HFF-Myc (cell line): Measurements from ENCODE around the gene GNG4.

Experiments used
- DNase-seq: peaks from one replicate; pipeline ENCODE4 v3.0.0-alpha.2; 2011; ENCODE audit warnings: low read depth; ENCODE audit errors: extremely low read depth
- H3K4me3 ChIP-seq: replicated peaks from 2 replicates; pipeline ENCODE4 v1.5.1; 2011; ENCODE audit warnings: low read depth, mild to moderate bottlenecking, control low read depth, low read length
- TF ChIP-seq, protein P1 (sequence below): IDR thresholded peaks from 2 replicates; pipeline ENCODE4 v1.5.1; 2012; ENCODE audit warnings: mild to moderate bottlenecking, low read depth, low read length, control low read depth; ENCODE audit errors: missing control alignments

Gene GNG4

DNA sequence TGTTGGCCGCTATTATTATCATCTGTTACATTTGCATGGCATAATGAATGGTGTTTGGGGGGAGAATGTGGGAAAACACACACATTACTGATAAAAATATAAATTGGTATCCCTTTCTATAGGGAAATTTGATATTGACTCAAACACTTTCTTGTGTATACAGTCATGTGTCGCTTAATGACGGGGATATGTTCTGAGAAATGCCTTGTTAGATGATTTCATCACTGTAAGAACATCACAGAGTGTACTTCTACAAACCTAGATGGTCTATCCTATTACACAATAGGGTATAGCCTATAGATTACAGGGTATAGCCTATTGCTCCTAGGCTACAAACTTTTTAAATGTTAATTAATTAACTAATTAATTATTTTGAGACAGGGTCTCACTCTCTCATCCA lies 78.1 kb downstream of the GNG4 start:
- DNase-seq, result no peak
- TF ChIP-seq, protein P1, sequence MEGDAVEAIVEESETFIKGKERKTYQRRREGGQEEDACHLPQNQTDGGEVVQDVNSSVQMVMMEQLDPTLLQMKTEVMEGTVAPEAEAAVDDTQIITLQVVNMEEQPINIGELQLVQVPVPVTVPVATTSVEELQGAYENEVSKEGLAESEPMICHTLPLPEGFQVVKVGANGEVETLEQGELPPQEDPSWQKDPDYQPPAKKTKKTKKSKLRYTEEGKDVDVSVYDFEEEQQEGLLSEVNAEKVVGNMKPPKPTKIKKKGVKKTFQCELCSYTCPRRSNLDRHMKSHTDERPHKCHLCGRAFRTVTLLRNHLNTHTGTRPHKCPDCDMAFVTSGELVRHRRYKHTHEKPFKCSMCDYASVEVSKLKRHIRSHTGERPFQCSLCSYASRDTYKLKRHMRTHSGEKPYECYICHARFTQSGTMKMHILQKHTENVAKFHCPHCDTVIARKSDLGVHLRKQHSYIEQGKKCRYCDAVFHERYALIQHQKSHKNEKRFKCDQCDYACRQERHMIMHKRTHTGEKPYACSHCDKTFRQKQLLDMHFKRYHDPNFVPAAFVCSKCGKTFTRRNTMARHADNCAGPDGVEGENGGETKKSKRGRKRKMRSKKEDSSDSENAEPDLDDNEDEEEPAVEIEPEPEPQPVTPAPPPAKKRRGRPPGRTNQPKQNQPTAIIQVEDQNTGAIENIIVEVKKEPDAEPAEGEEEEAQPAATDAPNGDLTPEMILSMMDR, result no peak
- H3K4me3 ChIP-seq, result no peak overlapping the region

DNA sequence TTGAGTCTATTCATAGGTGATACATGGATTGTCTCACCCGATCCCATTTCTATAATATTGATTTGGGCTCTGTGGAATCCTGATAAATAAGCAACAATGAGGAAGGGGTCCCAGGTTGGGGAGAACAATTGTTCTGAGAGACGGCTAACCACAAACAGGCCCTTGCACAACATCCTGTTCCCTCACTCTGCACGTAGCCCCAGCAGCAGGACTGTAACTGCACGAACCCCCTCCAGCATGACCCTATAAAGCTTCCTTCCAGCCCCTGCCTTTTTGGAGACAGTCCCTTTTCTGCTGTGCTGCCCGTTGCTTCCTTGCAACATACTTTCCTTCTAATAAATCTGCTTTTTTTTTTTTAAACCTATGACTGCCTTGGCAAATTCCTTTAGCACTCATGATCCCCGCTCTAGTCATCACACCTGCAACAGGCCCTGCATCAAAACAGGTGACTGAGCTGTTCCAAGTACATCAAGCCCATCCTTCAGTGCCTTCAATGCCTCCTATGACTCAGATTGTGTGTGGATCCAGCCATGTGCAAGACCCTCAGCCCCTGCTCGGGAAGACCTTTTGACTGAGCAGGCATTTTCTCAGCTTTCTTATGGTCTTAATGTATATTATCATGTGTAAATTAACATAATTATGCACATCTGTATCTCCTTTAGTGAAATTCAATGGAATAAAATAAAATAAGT lies 81.6 kb downstream of the GNG4 start:
- DNase-seq, result no peak
- no peak overlapping the region for H3K4me3 ChIP-seq
- TF ChIP-seq, protein P1, result no peak

DNA sequence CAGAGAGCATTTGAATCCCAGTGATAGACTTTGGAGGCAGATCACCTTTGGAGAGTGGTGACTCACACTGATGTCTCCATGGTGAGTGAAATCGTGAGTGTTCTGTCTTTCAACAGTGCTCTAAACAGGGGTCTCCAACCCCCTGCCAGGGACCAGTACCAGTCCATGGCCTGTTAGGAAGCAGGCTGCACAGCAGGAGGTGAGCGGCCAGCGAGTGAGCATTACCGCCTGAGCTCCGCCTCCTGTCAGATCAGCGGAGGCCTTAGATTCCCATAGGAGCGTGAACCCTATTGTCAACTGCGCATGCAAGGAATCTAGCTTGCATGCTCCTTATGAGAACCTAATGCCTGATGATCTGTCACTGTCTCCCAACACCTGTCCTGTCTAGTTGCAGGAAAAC lies 83.5 kb downstream of the GNG4 start:
- no peak overlapping the region for H3K4me3 ChIP-seq
- TF ChIP-seq, protein P1, result no peak
- DNase-seq, result no peak

DNA sequence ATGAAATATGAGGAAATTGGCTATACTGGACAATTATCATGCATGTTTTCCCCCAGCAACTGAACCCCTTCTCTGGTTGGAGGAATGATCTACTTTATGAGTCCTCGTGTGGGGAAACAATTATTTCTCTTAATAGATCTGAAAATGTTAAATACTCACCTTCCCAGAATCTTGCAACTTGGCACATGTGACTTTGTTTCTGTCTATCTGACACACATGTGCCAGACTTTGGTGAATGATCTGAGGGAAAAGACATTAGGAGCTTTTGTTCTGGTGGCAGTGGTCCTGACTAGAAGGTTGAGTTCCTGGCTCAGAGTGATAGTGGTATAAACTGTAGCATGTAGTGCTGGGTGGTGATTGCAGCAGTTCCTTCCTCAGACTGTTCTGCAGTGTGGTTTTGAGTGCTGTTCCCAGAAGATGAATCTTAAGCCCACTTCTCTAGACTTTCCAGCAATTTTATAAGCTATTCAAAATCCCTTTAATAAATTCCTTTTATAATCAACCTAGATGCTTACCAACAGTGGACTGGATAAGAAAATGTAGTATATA lies 86.0 kb downstream of the GNG4 start:
- TF ChIP-seq, protein P1, result no peak
- H3K4me3 ChIP-seq, result no peak overlapping the region
- DNase-seq, result no peak

DNA sequence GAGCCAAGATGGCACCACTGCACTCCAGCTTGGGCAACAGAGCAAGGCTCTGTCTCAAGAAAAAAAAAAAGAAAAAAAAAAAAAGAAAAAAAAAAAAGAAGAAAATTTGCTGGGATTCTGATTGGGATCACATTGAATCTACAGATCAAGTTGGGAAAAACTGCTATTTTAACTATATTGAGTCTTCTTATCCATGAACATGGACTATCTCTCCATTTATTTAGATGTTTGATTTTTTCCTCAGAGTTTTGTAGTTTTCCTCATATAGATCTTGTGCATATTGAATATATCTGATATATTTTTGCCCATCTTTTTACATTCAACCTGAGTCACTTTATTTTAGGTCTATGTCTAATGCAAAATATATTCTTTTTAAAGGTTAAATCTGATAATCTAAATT lies 87.0 kb downstream of the GNG4 start:
- DNase-seq, result no peak
- H3K4me3 ChIP-seq, result no peak overlapping the region
- TF ChIP-seq, protein P1, result no peak

DNA sequence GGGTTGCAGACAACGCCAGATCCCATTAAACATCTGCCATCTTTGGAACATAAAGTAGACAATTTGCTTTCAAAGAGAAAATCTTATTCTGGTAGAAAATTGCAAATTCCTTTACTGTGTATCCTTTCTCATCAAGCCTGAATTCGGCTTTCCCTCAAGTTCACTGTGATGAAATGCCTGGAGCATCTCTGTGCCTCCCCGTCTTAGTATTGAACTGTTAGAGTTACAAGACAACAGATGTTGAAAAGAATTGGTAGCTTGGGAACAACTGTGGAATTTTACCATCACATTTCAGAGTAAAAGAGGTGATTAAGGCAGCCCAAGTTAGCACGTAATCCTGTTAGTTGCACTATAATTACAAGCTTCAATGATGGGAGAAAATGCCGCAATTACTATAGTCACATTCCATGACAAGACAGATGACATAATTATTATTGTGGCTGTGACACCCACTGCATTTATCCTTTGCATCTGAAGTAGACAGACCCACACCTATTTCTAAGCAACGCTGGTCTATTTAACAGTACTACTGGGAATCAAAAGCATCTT lies 90.9 kb downstream of the GNG4 start:
- no peak for DNase-seq
- TF ChIP-seq, protein P1, result no peak
- no peak overlapping the region for H3K4me3 ChIP-seq
